ENCODE results near the gene TNS4.

DNA sequence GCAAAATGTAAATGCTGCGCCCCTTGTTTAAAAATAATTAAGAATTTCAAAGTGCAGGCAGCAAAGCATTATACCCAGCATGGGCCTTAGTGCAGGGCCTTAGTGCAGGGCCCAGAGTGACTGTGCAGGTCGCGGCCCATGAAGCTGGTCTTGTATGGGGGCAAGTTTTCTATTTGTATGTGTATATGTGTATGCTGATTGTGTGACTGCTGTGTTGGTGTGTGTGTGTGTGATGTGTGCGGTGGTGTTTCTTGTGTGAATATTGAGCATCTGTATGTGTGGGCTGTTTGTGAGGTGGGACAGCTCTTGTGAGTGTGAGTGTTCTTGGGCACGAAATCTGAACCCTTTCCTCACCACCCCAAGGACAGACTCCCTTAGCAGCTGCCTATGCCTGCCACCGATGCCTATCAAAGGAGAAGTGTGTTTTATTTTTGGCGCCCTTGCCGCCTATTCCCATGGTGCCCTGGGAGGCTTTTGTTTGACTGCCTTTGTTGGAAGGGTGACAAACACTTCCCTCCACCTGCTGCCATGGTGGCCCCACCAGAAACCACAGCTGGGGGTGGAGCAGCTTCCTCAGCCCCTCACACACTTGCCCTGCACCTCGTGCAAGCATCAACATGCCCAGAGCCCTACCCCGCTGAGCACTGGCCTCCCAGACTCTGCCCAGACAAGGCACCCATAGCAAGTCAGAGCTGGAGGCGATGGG is 45.8 kb upstream of the TNS4 start:
- TF ChIP-seq CTCF (conservative IDR thresholded peaks at IDR 0.05; ENCODE audit: low read depth, low read length), result no peak
- no peak for TF ChIP-seq EZH2 (IDR thresholded peaks at IDR 0.05; ENCODE audit: low read length, unreplicated experiment)
